ENCODE data around the gene EYS.

DNA sequence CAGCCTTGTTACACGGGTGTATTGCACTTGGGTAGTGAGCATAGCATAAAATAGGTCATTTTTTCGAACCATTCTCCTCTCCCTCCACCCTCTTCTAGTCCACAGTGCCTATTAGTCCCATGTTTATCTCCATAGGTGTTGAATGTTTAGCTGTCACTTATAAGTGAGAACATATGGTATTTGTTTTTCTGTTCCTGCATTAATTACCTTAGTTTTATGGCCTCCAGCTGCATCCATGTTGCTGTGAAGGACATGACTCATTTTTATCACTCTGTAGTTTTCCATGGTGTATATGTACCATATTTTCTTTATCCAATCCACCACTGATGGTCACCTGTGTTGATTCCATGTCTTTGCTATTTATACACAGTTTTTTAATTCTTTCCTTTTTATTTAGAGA lies 889.5 kb downstream of the EYS start:
- TF ChIP-seq, protein P1, sequence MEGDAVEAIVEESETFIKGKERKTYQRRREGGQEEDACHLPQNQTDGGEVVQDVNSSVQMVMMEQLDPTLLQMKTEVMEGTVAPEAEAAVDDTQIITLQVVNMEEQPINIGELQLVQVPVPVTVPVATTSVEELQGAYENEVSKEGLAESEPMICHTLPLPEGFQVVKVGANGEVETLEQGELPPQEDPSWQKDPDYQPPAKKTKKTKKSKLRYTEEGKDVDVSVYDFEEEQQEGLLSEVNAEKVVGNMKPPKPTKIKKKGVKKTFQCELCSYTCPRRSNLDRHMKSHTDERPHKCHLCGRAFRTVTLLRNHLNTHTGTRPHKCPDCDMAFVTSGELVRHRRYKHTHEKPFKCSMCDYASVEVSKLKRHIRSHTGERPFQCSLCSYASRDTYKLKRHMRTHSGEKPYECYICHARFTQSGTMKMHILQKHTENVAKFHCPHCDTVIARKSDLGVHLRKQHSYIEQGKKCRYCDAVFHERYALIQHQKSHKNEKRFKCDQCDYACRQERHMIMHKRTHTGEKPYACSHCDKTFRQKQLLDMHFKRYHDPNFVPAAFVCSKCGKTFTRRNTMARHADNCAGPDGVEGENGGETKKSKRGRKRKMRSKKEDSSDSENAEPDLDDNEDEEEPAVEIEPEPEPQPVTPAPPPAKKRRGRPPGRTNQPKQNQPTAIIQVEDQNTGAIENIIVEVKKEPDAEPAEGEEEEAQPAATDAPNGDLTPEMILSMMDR (IDR thresholded peaks at IDR 0.05): no peak
- no peak for TF ChIP-seq POLR2A (IDR thresholded peaks at IDR 0.05)
